K562 (cell line): ENCODE data around the gene PHACTR2. TPM values are rescaled to one million over a fixed set of nuclear protein-coding genes. Genes with fewer than 3 reads are reported as not detected.

ENCODE experiments used
- ATAC-seq: fragments of 200-7000 bp; cut with Tn5 transposase; 3 replicates; pipeline ENCODE4 v1.9.1; 2020; ENCODE audit warnings: moderate library complexity
- BruUV-seq: library from RNA; stranded (reverse); fragments of 400-500 nt; replicated peaks from 2 replicates; lab custom pipeline; 2021; lab: Mats Ljungman, UMichigan
- CTCF ChIA-PET: fragments of 300-600 bp; formaldehyde crosslinking; extraction: SDS; loops from one replicate; lab custom pipeline; 2021; ENCODE audit warnings: low intra/inter-chr PET ratio; lab: Yijun Ruan, JAX
- POLR2A ChIA-PET: fragments of 300-600, 350-650 bp; sonication (Branson Sonifier 250); formaldehyde crosslinking; extraction: SDS; loops from one replicate; lab custom pipeline; 2021; ENCODE audit warnings: antibody characterized with exemption, inconsistent platforms; lab: Yijun Ruan, JAX
- DNase-seq, 4 experiments: peaks; one replicate each; pipeline versions ENCODE4 v3.0.0 to v3.0.0-alpha.2; 2011 to 2018; ENCODE audit warnings: low spot score in 3 of 4, mixed read lengths in 3 of 4; ENCODE audit errors: extremely low read depth in 1 of 4
- FAIRE-seq: peaks from 2 replicates; lab custom pipeline; 2011; peaks lifted over from hg19 to GRCh38; lab: Jason Lieb, UNC
- H2AFZ ChIP-seq: 2 replicates; pipeline ENCODE4 v1.6.0; 2011; ENCODE audit warnings: low read depth, low read length, control low read depth, inconsistent platforms
- H3K27ac ChIP-seq: fragments of 200-600 bp; 3 replicates; pipeline ENCODE4 v1.8.0; 2011; ENCODE audit warnings: low read depth, mild to moderate bottlenecking, control low read depth, inconsistent platforms, low read length, moderate library complexity, mixed read lengths; ENCODE audit errors: extremely low read depth
- H3K27me3 ChIP-seq, 2 experiments: fragments of 300-600 bp in 1 of 2; 2 replicates in 1 of 2; 3 replicates in 1 of 2; pipeline versions ENCODE4 v1.6.0 to v1.8.0; 2011; ENCODE audit warnings: inconsistent platforms in 2 of 2, low read length in 2 of 2, mild to moderate bottlenecking in 1 of 2, mixed read lengths in 1 of 2, moderate library complexity in 1 of 2; ENCODE audit not compliant: control insufficient read depth in 2 of 2, insufficient read depth in 2 of 2
- H3K36me3 ChIP-seq: fragments of 300-600 bp; 3 replicates; pipeline ENCODE4 v1.8.0; 2011; ENCODE audit warnings: mild to moderate bottlenecking, low read length, inconsistent platforms; ENCODE audit not compliant: control insufficient read depth, insufficient read depth
- H3K4me1 ChIP-seq, 2 experiments: fragments of 200-600 bp in 1 of 2; replicated peaks in 1 of 2; 2 replicates in 1 of 2; 3 replicates in 1 of 2; pipeline versions ENCODE4 v1.5.1 to v1.8.0; 2011; ENCODE audit warnings: inconsistent platforms in 2 of 2, low read length in 2 of 2, mild to moderate bottlenecking in 1 of 2, mixed read lengths in 1 of 2, moderate library complexity in 1 of 2; ENCODE audit not compliant: control insufficient read depth in 2 of 2, insufficient read depth in 2 of 2
- H3K4me2 ChIP-seq: 2 replicates; pipeline ENCODE4 v1.6.1; 2011; ENCODE audit warnings: low read length, control low read depth, inconsistent platforms, mixed read lengths; ENCODE audit not compliant: insufficient read depth
- H3K4me3 ChIP-seq: fragments of 200-600 bp; sonication (generic), shearing (Covaris generic); 2 replicates; pipeline ENCODE4 v1.5.1; 2016; ENCODE audit warnings: control low read depth, inconsistent platforms
- H3K79me2 ChIP-seq: fragments of 200-600 bp; 3 replicates; pipeline ENCODE4 v1.8.0; 2011; ENCODE audit warnings: low read length, inconsistent platforms; ENCODE audit not compliant: control insufficient read depth, insufficient read depth
- H3K9ac ChIP-seq, 2 experiments: 2 replicates each; pipeline versions ENCODE4 v1.6.0 to v1.6.1; 2011; ENCODE audit warnings: low read depth in 2 of 2, low read length in 2 of 2, control low read depth in 1 of 2, inconsistent platforms in 1 of 2, mild to moderate bottlenecking in 1 of 2, mixed read lengths in 1 of 2; ENCODE audit not compliant: insufficient read depth in 1 of 2
- H3K9me1 ChIP-seq: one replicate; pipeline ENCODE4 v1.6.0; 2011; ENCODE audit warnings: inconsistent platforms, mild to moderate bottlenecking, low read length, moderate library complexity; ENCODE audit not compliant: control insufficient read depth, insufficient read depth
- H3K9me3 ChIP-seq: replicated peaks from 2 replicates; pipeline ENCODE4 v1.5.1; 2011; ENCODE audit warnings: low read depth, low read length, inconsistent platforms; ENCODE audit not compliant: control insufficient read depth, insufficient read depth
- H4K20me1 ChIP-seq: replicated peaks from 2 replicates; pipeline ENCODE4 v1.6.1; 2011; ENCODE audit warnings: low read length, inconsistent platforms, mixed read lengths; ENCODE audit not compliant: control insufficient read depth, insufficient read depth
- ARHGAP35 ChIP-seq: fragments of 450-650 bp; IDR thresholded peaks from 2 replicates; pipeline ENCODE4 v1.6.1; 2018; ENCODE audit not compliant: partially characterized antibody
- C11orf30 ChIP-seq: fragments of 450-650 bp; IDR thresholded peaks from 2 replicates; pipeline ENCODE4 v1.6.1; 2016; ENCODE audit warnings: low read depth, mild to moderate bottlenecking
- CBFB ChIP-seq: sonication (generic); formaldehyde crosslinking; IDR thresholded peaks from 2 replicates; pipeline ENCODE4 v1.4.0; 2020; ENCODE audit warnings: mild to moderate bottlenecking, missing genetic modification reagents
- GTF2F1 ChIP-seq: IDR thresholded peaks from 2 replicates; pipeline ENCODE4 v1.6.1; 2011; ENCODE audit warnings: low read depth, low read length, improper control_type of control experiment
- MAFF ChIP-seq: IDR thresholded peaks from 2 replicates; pipeline ENCODE4 v1.6.1; 2012; ENCODE audit warnings: low read length, improper control_type of control experiment
- MAFG ChIP-seq: fragments of 450-650 bp; conservative IDR thresholded peaks from 2 replicates; pipeline ENCODE4 v1.6.1; 2016; ENCODE audit warnings: missing genetic modification characterization, missing compliant biosample characterization
- MAFK ChIP-seq: IDR thresholded peaks from 2 replicates; pipeline ENCODE4 v1.6.1; 2011; ENCODE audit warnings: low read length, improper control_type of control experiment
- PTBP1 ChIP-seq: fragments of 200-400 bp; formaldehyde crosslinking; IDR thresholded peaks from 2 replicates; pipeline ENCODE4 v1.6.1; 2017; ENCODE audit warnings: low read depth, low read length
- PYGO2 ChIP-seq: fragments of 450-650 bp; IDR thresholded peaks from 2 replicates; pipeline ENCODE4 v1.6.1; 2016; ENCODE audit warnings: mild to moderate bottlenecking, missing genetic modification characterization, moderate library complexity, missing compliant biosample characterization
- TFE3 ChIP-seq: fragments of 450-650 bp; formaldehyde crosslinking; IDR thresholded peaks from 2 replicates; pipeline ENCODE4 v1.4.0; 2020; ENCODE audit warnings: mild to moderate bottlenecking, mixed read lengths
- THRAP3 ChIP-seq: fragments of 450-650 bp; IDR thresholded peaks from 2 replicates; pipeline ENCODE4 v1.6.1; 2016; ENCODE audit warnings: mild to moderate bottlenecking, inconsistent platforms, borderline replicate concordance
- ZBTB33 ChIP-seq: sonication (generic); formaldehyde crosslinking; IDR thresholded peaks from 2 replicates; pipeline ENCODE4 v1.8.1; 2023; ENCODE audit warnings: mild to moderate bottlenecking, missing genetic modification reagents
- ZNF23 ChIP-seq: fragments of 250-450 bp; sonication (Bioruptor Pico); IDR thresholded peaks from 2 replicates; pipeline ENCODE4 v1.4.0; 2020; ENCODE audit warnings: mild to moderate bottlenecking
- ZNF316 ChIP-seq: fragments of 450-650 bp; IDR thresholded peaks from 2 replicates; pipeline ENCODE4 v1.6.1; 2016
- ZNF408 ChIP-seq: fragments of 250-450 bp; sonication (Bioruptor Pico); IDR thresholded peaks from 2 replicates; pipeline ENCODE4 v1.4.0; 2020; ENCODE audit warnings: low read depth, mild to moderate bottlenecking, moderate library complexity
- ZNF740 ChIP-seq, 3 experiments: fragments of 200-800 bp in 1 of 3; sonication (Bioruptor generic) in 1 of 3; sonication (generic) in 1 of 3; formaldehyde crosslinking in 1 of 3; IDR thresholded peaks; 2 replicates each; pipeline versions ENCODE4 v1.6.1 to v1.8.0; 2016 to 2022; ENCODE audit warnings: mild to moderate bottlenecking in 2 of 3, missing compliant biosample characterization in 2 of 3, missing genetic modification characterization in 2 of 3, missing genetic modification reagents in 1 of 3
- WGBS: fragments of 100-300 bp; shearing (Covaris generic); methylation state at CpG from one replicate; pipeline ENCODE4 v1.1.6; 2016; ENCODE audit warnings: low coverage, mixed read lengths; ENCODE audit not compliant: insufficient coverage; ENCODE audit errors: missing lambda C conversion rate; 5-methylcytosine and 5-hydroxymethylcytosine counted together
- in situ Hi-C: fragments of 300-500 bp; cut with MboI; formaldehyde crosslinking; loops from 4 replicates; pipeline ENCODE4 v1.15.0; 2018; ENCODE audit warnings: inconsistent platforms, mixed read lengths
- intact Hi-C: fragments of 100-400 bp; cut with micrococcal nuclease; formaldehyde crosslinking; loops from 2 replicates; pipeline ENCODE4 v1.14.2; 2022
- polyA plus RNA-seq, 8 experiments: library from polyadenylated mRNA; depleted of rRNA in 4 of 8; stranded (reverse) in 5 of 8; unstranded in 3 of 8; fragments of >200 nt; fragmentation: Nextera tagmentation in 2 of 8; fragmentation: Illumina TruSeq in 1 of 8; extraction: Ambion mirVana in 2 of 8; extraction: Trizol in 1 of 8; gene quantifications; 2 replicates each; pipeline versions ENCODE4 v1.2.1 to v1.2.3, GENCODE V29; 2011 to 2014; ENCODE audit warnings: inconsistent platforms in 1 of 8, missing spikeins in 1 of 8
- total RNA-seq, 7 experiments: library from RNA; depleted of rRNA in 6 of 7; stranded (reverse); fragments of >200 nt in 6 of 7; fragmentation: Illumina TruSeq in 2 of 7; extraction: Trizol in 2 of 7; gene quantifications; 2 replicates each; pipeline versions ENCODE4 v1.2.1 to v1.2.3, GENCODE V29; 2011 to 2021; ENCODE audit warnings: low replicate concordance in 1 of 7

Gene PHACTR2
- total and polyA plus RNA-seq, 9 of the 15 experiments (the other 6 are each of a cell fraction or from before 2014, with no cell fraction given): 5.3 to 52.5 (median 22.9) TPM

- TF ChIP-seq ZBTB33 (CRISPR knock-in tag) (no peak), PTBP1 (no peak), GTF2F1 (no peak), CBFB (CRISPR knock-in tag) (no peak)
These were observed 104.7 kb downstream of the PHACTR2 start (continued) for GRCh38 chr6:143782481-143782880.

- H3K9me3 ChIP-seq: peaks cover 7% of the 10 kb centered on the region; the same call in 1 of the 2 replicates
- H3K4me3 ChIP-seq: no peak overlapping the region
- CTCF ChIA-PET: no interaction called here
- no peak overlapping the region for H2AFZ ChIP-seq
- no peaks in the 10 kb centered on the region for H3K27me3 ChIP-seq
- POLR2A ChIA-PET: no interaction called here
- intact Hi-C loops: no loop called here
- H3K9me1 ChIP-seq: no peaks in the 10 kb centered on the region
- DNase-seq (no peak), ATAC-seq (no peak)
- H3K9ac ChIP-seq: no peak overlapping the region
- peaks cover 0 to 7% of the 10 kb centered on the region in 2 experiments; a peak in 2 of 5 replicates for H3K4me1 ChIP-seq
- no peak overlapping the region for H3K27ac ChIP-seq
- in situ Hi-C loops: no loop called here
- H3K4me2 ChIP-seq: no peak overlapping the region
- no TSS peak for BruUV-seq
- H3K79me2 ChIP-seq: no peaks in the 10 kb centered on the region
- peaks cover 3% of the 10 kb centered on the region; the same call in 2 of the 3 replicates for H3K36me3 ChIP-seq
- H4K20me1 ChIP-seq: no peaks in the 10 kb centered on the region
- no peak for TF ChIP-seq PYGO2 (tag)
- TF ChIP-seq ZNF740 (CRISPR knock-in tag; IDR thresholded peaks at IDR 0.05): no peak
- no peak for TF ChIP-seq ZNF740 (tag; IDR thresholded peaks at IDR 0.05)
- no peak for TF ChIP-seq ZNF408 (CRISPR knock-in tag)
- no peak for TF ChIP-seq ARHGAP35
- peak; percentile 91 for TF ChIP-seq MAFF
- peak; percentile 89 for TF ChIP-seq C11orf30
- TF ChIP-seq ZBTB33 (CRISPR knock-in tag): no peak
- TF ChIP-seq THRAP3: no peak
- peak; percentile 97 for TF ChIP-seq ZNF316
- peak; percentile 67 for TF ChIP-seq TFE3 (CRISPR knock-in tag)
- no peak for TF ChIP-seq ZNF23 (CRISPR knock-in tag)
- TF ChIP-seq MAFG (tag): peak; percentile 85
- peak; percentile 94 for TF ChIP-seq MAFK
- TF ChIP-seq, all 486 proteins: peak for 6
- 73% methylated on average over 3 of the region's 3 CpGs for WGBS
- FAIRE-seq: no peak
These were observed 105.3 kb downstream of the PHACTR2 start for GRCh38 chr6:143783077-143783476.
